Neural progenitor cell (in vitro differentiated cells): ENCODE results near the gene EPHA4.

Source experiments
- CTCF ChIP-seq: fragments of 200-600 bp; sonication (generic); IDR thresholded peaks from 2 replicates; pipeline ENCODE4 v1.5.1; 2017; ENCODE audit warnings: antibody characterized with exemption, mild to moderate bottlenecking
- EZH2 ChIP-seq: fragments of 200-600 bp; sonication (generic); IDR thresholded peaks from 2 replicates; pipeline ENCODE4 v1.6.1; 2017; ENCODE audit warnings: antibody characterized with exemption, mild to moderate bottlenecking, moderate library complexity
- EZH2phosphoT487 ChIP-seq: fragments of 200-600 bp; sonication (generic); IDR thresholded peaks from 2 replicates; pipeline ENCODE4 v1.6.1; 2017; ENCODE audit warnings: antibody characterized with exemption

GRCh38 chr2:221380686-221381085 is 191.4 kb downstream of the EPHA4 start:
- TF ChIP-seq CTCF (no peak), EZH2 (no peak), EZH2phosphoT487 (no peak)
